NCI-H2029 treated with DMSO at 0.1 percent for 48 hours (cell line): ENCODE data around the gene PTGES2.
"Not testable (repeated sequence)": the region's sequence is repeated elsewhere in the genome, so short reads cannot be mapped to it uniquely, and the experiment has no call there.

ENCODE experiments used
- DNase-seq: peaks from one replicate; lab custom pipeline; 2025; lab: John Stamatoyannopoulos, UW

PTGES2 gene

GRCh38 chr9:128118971-128119665, 8.4 kb downstream of the PTGES2 start:
- no peak for DNase-seq

- no peak for DNase-seq
Observed at GRCh38 chr9:128118472-128118857, 9.1 kb downstream of the PTGES2 start.

- DNase-seq: peak; percentile 79
Observed at GRCh38 chr9:128117613-128118471, 9.7 kb downstream of the PTGES2 start.

GRCh38 chr9:128116104-128117083, 11.1 kb downstream of the PTGES2 start:
- no peak for DNase-seq

- DNase-seq: peak; percentile 40
Observed at GRCh38 chr9:128115187-128116103, 12.1 kb downstream of the PTGES2 start.

GRCh38 chr9:128114326-128115186, 13.0 kb downstream of the PTGES2 start:
- no peak for DNase-seq

GRCh38 chr9:128113526-128114325, 13.8 kb downstream of the PTGES2 start:
- no peak for DNase-seq

GRCh38 chr9:128111726-128112125, 15.8 kb downstream of the PTGES2 start:
- not testable (repeated sequence) for DNase-seq

- DNase-seq: no peak
Observed at GRCh38 chr9:128109050-128109709, 18.3 kb downstream of the PTGES2 start.

- no peak for DNase-seq
Observed at GRCh38 chr9:128108269-128109049, 19.1 kb downstream of the PTGES2 start.

- no peak for DNase-seq
Observed at GRCh38 chr9:128107468-128108268, 19.9 kb downstream of the PTGES2 start.

GRCh38 chr9:128106940-128107467, 20.5 kb downstream of the PTGES2 start:
- DNase-seq: no peak

GRCh38 chr9:128106181-128106939, 21.2 kb downstream of the PTGES2 start:
- DNase-seq: no peak

GRCh38 chr9:128105538-128106175, 21.9 kb downstream of the PTGES2 start:
- DNase-seq: no peak

GRCh38 chr9:128104171-128104618, 23.3 kb downstream of the PTGES2 start:
- DNase-seq: peak; percentile 79
